ENCODE measurements around the gene TNNC1.

The TNNC1 gene

DNA sequence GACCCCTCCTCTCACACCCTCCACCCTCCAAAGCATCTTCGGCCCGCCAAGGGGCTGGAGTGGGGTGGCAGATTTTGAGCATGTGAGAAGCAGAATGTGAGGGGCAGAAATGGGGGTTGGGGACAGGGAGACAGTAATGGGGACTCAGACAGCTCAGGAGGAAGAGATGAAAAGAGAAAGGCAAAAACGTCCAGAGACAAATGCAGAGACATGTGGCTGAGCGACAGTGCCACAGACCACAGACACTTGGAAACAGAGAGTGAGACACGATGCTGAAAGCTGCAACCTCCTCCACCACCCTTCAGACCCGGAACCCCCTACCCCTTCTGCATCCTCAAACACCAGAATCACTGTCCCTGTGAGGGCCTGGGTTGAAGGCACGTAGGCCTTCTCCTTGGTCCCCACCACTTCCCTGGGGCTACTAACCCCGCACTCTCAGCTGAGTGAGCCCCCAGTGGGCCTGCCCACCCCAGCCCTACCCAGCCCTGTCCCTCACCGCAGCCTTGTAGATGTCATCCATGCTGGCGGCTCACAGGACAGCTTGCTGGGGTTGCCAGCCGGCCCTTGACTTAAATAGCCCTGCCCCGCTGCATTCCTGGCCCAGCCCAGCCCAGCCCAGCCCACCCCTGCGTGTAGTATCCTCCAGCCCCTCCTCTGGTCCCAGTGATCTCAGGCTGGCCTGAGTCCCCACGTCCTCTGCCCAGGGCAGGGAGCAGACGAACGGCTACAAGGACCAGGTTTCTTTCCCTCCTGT lies at the start of gene TNNC1:
Gene TNNC1 (minus strand): TSS at position 546 of the 754 bp plus-strand sequence. CDS start 26 bp downstream, at position 520.
- FAIRE-seq (no peak), DNase-seq (ENCODE audit: insufficient read length, low spot score) (no peak)
- TF ChIP-seq CTCF (IDR thresholded peaks at IDR 0.05; ENCODE audit: insufficient read depth, missing control alignments): no peak

GRCh38 chr3:52502808-52503350 lies 49.0 kb upstream of the TNNC1 start:
- FAIRE-seq (no peak), DNase-seq (ENCODE audit: insufficient read length, low spot score) (no peak)
- no peak for TF ChIP-seq CTCF (IDR thresholded peaks at IDR 0.05; ENCODE audit: insufficient read depth, missing control alignments)

- TF ChIP-seq CTCF (IDR thresholded peaks at IDR 0.05; ENCODE audit: insufficient read depth, missing control alignments): no peak
- DNase-seq (ENCODE audit: insufficient read length, low spot score) (no peak), FAIRE-seq (no peak)
Measured at GRCh38 chr3:52502001-52502400, 48.2 kb upstream of the TNNC1 start.

- no peak for FAIRE-seq
Measured at GRCh38 chr3:52501046-52501445, 47.2 kb upstream of the TNNC1 start.

GRCh38 chr3:52498137-52499054 lies 44.6 kb upstream of the TNNC1 start:
- no peak for FAIRE-seq
- no peak for TF ChIP-seq CTCF (IDR thresholded peaks at IDR 0.05; ENCODE audit: insufficient read depth, missing control alignments)
- DNase-seq (ENCODE audit: insufficient read length, low spot score): no peak

More at GRCh38 chr3:52501046-52501445, 47.2 kb upstream of the TNNC1 start:
- DNase-seq (ENCODE audit: insufficient read length, low spot score): no peak
- no peak for TF ChIP-seq CTCF (IDR thresholded peaks at IDR 0.05; ENCODE audit: insufficient read depth, missing control alignments)

- no peak for TF ChIP-seq CTCF (IDR thresholded peaks at IDR 0.05; ENCODE audit: insufficient read depth, missing control alignments)
- FAIRE-seq (no peak), DNase-seq (ENCODE audit: insufficient read length, low spot score) (no peak)
Measured at GRCh38 chr3:52495777-52496602, 42.1 kb upstream of the TNNC1 start.

Measured in D721Med (cell line).